Pulmonary artery endothelial cell (primary cell): ENCODE data around the gene NCAPG2. TPM values are rescaled to one million over a fixed set of nuclear protein-coding genes. Genes with fewer than 3 reads are reported as not detected.

Experiments used
- DNase-seq: peaks from one replicate; pipeline ENCODE4 v3.0.0-alpha.2; 2011; ENCODE audit warnings: low read depth, low spot score
- total RNA-seq: library from RNA; depleted of rRNA; stranded (reverse); fragments of >200 nt; gene quantifications from 2 replicates; pipeline ENCODE4 v1.2.3, GENCODE V29; 2014

Gene NCAPG2, protein sequence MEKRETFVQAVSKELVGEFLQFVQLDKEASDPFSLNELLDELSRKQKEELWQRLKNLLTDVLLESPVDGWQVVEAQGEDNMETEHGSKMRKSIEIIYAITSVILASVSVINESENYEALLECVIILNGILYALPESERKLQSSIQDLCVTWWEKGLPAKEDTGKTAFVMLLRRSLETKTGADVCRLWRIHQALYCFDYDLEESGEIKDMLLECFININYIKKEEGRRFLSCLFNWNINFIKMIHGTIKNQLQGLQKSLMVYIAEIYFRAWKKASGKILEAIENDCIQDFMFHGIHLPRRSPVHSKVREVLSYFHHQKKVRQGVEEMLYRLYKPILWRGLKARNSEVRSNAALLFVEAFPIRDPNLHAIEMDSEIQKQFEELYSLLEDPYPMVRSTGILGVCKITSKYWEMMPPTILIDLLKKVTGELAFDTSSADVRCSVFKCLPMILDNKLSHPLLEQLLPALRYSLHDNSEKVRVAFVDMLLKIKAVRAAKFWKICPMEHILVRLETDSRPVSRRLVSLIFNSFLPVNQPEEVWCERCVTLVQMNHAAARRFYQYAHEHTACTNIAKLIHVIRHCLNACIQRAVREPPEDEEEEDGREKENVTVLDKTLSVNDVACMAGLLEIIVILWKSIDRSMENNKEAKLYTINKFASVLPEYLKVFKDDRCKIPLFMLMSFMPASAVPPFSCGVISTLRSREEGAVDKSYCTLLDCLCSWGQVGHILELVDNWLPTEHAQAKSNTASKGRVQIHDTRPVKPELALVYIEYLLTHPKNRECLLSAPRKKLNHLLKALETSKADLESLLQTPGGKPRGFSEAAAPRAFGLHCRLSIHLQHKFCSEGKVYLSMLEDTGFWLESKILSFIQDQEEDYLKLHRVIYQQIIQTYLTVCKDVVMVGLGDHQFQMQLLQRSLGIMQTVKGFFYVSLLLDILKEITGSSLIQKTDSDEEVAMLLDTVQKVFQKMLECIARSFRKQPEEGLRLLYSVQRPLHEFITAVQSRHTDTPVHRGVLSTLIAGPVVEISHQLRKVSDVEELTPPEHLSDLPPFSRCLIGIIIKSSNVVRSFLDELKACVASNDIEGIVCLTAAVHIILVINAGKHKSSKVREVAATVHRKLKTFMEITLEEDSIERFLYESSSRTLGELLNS
- 27.4 and 39.6 TPM in 2 replicates for total RNA-seq

DNA sequence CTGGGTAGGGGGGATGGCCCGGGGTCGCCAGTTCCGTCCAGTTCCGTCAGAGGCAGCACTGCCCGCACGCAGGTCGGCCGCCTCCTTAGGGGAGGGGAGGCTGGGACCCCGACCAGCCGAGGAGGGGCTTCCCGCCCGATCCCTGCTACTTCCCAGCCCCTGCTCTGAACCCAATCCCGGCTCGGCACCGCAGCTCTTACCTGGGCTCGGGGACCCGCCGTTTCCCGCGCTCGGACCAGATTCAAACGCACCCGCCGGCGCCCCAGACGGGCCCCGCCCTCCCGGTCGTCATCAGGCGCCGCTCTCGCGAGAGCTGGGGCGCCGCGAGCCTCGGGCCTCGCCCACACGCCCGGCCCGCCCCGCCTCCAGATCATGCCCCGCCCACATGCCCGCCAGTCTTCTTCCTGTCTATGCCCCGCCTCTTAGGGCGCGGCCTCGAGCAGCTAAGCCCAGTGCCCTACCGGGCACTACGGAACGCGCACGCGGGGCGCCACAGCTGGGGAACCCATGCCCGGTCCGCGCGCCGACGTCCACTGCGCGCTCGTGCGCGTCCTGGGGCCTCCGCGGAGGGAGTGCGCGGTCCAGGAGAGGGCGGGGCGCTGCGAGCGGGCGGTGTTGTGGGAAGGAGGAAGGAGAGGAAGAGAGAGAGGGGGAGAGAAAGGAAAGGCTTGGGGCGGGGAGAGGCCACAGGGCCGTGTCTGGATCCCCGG, at the start of gene NCAPG2:
Gene NCAPG2 (minus strand): TSS at position 281 of the 710 bp plus-strand sequence. CDS start 2,905 bp downstream, outside the sequence.
- peak; percentile 94 for DNase-seq

DNA sequence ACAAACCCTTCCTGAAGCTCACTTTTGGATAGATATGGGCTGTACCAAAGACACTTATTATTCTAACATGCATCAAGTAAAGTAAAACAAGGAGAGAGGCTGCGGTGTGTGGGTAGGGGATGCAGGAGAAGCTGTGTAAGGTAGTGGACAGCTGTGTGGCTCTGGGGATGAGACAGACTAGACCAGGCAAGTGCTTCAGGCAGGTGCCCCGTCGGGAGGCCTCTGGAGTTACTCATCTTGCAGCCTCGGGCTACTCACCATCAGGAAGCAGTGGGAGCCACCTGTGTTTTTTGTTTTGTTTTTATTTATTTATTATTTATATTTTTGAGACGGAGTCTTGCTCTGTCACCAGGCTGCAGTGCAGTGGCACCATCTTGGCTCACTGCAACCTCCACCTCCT, 49.3 kb upstream of the NCAPG2 start:
- DNase-seq, result no peak

DNA sequence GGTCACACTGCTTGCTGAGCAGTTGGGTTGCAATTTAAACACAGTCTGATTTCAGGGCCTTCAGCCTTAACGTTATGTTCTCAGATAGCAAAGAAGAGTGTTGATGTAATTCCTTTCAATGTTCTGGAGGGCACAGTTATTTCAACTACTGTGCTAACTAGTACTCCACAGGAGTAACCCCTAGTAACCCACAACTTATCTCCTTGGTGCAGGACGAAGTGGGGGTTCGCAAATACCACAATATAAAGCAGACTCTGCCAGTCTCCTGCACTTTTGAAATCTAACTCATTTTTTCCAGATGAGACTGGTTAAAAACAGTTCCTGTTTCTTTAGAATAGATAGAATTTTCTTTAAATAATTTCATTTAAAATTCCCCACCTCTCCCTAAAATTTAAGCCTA, 47.1 kb upstream of the NCAPG2 start:
- no peak for DNase-seq

DNA sequence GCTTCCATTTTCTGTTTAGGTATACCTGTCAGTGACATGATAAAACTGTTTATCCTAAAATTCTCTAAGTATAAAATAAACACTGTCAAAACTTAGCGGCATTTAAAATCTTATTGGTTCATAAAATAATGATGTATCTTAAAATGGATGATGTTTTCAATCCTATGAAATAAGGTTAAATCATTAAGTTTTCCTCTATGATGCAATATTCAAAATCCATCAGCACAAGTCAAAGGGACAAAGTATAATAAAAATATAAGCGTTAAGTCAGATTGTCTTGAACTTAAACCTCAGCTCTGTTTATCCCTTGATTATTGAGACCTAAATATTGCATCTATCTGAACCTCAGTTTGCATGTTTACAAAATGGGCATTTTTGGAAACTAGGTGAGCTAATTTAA, 46.6 kb upstream of the NCAPG2 start:
- DNase-seq, result no peak

DNA sequence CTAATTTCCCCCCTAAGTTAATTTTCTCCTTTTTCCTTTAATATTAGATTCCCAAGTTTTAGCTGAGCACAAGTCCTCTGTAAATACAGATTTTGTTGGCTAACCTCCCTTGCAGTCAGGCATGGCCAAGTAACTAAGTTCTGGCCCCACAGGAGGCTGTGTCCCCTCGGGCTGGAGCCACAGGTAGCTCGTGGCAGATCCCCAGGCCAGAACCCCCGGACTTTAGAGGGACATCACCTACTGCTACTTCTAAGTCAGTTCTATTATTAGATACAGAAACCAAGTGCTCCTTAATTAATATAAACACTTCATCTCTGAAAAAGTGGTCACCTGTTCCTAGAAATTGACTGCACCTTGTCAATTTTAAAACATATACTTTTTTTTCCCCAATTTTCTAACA, 46.1 kb upstream of the NCAPG2 start:
- DNase-seq, result no peak

DNA sequence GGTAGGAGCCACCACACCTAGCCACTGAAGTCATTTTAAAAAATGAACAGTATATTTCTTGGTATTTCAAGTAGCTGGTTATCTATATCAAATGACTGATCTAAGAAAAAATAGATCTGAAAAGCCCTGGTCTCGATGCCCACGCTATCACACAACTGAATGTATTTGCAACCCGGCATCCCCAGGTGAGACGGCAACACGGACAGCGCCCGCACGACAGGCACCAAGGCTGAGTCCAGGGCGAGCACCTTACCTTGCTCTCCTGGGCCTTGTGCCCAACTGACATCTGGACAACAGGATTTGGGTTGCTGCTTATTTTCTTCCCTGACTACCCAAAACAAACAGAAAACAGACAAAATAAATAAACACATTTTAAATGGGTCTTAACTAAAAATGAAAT, 44.8 kb upstream of the NCAPG2 start:
- no peak for DNase-seq

DNA sequence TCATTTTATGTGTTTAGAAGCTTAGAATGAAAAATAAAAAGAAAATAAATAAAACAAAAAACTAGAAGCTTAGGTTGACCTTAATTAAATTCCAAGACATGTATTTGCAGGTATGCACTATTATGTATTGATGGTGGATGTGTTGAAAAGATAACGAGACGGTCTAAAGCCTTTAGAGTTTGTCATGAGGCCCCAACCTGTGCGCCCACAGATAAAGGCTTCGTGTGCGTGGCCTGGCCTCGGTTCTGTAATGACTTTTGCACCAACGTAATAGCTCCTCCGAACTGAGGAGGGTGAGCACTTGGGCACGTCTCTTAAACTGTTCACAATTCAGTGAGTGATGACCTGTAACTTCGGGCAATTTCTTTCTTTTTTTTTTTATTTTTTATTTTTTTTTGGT, 43.7 kb upstream of the NCAPG2 start:
- no peak for DNase-seq

DNA sequence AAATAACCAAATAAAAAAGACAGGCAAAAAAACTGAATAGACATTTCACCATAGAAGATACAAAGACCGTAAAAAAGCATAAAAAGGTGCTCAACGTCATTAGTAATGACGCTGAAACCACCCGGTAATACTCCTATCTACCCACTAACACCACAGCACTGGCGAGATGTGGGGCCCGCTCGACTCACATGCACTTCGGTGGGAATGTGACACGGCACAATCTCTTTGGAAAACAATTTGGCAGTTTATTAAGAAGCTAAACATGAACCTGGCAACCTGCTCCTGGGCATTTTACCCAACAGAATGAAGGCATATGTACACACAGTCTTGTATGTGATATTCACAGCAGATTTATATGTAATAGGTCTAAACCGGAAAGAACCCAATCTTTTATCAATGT, 42.8 kb upstream of the NCAPG2 start:
- no peak for DNase-seq

DNA sequence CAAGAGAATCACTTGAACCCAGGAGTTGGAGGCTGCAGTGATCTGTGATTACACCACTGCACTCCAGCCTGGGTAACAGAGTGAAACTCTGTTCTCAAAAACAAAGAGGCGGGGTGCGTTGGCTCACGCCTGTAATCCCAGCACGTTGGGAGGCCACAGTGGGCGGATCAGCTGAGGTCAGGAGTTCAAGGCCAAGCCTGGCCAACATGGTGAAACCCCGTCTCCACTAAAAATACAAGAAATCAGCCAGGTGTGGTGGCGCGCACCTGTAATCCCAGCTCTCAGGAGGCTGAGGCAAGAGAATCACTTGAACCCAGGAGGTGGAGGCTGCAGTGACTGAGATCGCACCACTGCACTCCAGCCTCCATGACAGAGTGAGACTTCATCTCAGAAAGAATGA, 42.4 kb upstream of the NCAPG2 start:
- no peak for DNase-seq

DNA sequence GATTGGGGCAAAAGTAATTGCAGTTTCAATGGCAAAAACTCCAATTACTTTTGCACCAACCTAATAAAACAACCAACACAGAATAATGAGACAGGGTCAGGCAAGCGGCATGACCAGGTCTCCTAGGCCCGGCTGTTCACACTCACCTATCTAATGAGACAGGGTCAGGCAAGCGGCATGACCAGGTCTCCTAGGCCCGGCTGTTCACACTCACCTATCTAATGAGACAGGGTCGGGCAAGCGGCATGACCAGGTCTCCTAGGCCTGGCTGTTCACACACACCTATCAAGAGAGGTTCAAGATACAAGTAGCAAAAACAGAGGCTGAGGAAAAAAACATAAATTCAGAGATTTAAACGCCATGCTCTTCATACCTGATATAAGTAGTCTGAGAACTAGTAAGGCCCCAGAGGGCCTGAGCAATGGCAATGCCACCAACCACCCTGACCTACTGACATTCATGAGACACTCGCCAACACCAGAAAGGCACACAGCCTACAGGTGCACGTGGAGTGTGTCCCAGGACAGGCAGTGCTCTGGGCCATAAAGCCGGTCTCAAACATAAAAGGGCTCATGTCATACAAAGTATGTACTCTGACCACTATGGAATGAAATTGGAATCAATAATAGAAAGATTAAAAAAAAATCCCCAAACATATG, 40.6 kb upstream of the NCAPG2 start:
- DNase-seq, result no peak

DNA sequence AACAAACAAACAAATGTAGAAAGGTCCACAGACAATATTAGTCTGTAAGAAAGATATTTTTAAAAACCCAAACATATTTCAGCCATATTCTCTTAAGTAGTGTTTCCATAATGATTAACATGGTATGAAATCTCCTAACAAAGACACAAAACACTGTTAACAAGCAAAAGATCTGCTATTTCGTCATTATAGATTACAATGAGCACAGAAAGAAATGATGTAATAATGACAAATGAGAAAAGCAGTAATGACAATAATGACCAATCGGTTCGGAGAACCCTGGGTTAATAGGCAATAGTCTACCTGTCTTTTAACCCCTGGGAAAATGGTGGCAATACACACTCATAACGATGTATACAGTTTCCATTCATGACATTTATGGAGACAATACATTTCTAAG, 39.5 kb upstream of the NCAPG2 start:
- DNase-seq, result no peak

DNA sequence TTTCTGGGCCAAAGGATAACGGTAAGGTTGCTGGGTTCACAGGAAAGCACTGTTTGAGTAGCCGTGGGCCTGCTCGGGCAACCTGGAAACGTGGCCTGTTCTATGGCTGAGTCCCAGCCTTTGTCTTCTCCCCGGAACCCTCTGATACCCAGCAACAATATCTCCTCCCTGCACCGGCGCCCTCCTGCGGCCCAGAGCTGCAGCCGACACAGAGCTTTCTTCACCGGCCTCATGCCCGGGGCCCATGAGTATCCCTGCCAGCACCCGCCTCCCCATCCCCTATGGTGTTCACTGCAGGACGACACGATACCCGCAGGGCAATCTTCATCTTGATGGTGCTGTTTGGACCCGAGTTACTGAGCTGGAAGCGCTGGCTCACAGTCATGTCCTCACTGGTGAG, 38.6 kb upstream of the NCAPG2 start:
- DNase-seq, result no peak

DNA sequence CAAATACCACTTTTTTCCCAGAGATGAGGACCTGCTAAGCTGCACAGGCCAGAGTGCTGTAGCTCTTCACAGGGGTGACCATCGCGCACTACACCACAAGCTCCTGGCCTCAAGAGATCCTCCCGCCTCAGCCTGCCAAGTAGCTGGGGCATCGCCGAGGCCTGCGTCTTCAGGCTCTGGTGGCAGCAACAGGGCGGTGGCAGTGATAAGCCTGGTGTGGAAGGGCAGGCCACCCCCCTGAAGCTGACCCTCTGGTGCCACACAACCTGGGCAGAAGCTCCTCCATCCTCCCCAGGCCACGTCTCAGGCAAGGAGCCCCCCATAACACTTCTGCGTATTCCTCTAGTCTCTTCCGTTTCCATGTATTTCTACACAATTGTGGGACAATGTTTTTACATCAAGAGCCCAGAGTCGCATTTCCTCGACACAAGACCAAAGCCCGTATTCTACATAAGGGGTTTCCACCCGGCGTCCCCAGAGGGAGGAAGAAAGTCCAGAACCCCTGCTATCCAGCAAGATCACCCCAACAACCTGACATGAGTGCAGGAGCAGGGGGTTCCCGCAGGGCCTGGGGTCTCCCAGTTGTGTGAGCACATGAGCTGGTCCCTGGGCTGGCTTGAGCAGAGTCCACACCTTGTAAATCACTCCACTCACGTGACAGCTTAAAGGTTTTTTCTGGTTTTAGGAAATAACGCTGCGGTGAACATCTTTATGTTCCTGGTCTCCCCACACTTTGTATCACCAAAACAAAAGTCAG, 37.6 kb upstream of the NCAPG2 start:
- DNase-seq, result no peak

DNA sequence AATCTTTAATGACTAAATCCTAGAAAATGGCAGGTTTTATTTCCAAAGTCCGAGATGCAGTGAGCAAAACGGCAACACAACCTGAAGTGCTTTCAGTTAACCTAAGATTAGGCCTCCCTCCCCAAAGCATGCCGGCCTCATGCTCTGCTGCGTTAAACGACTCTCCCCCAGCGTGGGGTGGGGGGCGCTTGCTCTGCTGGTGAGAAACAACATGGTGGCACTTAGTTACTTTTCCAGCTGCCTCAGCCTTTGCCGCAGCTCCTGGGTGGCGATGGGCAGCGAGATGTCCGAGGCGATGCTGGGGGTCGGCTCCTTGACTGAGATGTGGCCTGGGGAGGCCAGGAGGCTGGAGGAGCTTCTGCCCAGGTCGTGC, 36.7 kb upstream of the NCAPG2 start:
- no peak for DNase-seq

DNA sequence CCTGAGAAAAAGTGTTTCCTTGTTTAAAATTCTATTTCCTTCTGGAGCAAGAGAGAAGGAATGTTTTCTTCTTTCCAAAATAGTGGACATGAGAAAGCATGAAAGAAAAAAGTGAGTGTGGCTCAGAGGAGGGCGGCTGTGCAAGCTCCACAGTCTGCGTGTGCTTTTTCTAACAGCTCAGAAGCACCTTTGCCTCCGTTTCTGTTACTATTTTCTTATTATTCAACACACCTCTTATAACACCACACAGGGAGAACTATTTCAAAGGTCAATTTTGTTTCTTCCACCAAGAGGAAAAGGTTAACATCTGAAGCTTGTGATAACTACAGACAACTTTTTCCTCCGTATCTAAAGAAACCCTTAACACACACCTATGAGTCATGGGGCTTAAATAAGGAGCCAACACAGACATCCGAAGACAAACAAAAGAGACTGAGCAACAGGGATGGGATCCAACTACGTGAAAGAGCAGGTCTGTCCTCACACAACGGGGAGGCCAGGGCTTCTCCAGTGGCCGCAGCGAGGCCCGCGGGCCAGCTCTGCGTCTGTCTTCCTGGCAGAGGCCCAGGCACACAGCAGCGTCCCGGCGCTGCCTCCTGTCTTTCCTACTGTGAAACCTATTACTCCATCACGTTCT, 36.2 kb upstream of the NCAPG2 start:
- peak; percentile 97 for DNase-seq

DNA sequence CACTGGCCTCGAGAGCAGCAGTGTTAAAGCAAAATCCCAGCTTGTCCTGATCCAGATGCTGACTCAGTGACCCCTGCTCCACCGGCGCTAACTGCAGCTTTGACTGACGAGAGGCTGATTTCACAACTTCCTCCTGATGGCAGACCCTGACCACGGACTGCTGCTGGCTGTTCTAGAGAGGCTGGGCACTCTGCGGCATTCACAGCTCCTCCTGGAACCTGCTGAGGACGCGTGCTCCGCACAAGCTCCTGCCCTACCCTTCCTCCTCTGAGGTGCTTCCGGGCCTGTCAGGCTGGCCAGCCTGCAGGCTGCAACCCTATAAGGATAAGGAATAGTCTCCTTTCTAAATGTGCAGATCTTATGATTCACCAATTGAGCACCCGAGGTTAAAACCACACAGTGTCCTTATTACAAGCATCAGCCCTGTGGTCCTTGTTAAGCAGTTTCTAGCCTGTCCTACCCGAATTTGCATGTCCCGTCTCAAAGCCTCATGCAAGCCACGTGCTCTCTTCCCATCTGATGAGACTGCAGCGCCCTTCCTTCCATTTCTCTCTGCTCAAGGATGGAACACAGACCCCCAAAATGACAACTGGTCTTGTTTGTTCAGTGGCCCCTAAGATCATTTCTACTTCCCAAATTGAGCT, 35.5 kb upstream of the NCAPG2 start:
- peak; percentile 63 for DNase-seq

DNA sequence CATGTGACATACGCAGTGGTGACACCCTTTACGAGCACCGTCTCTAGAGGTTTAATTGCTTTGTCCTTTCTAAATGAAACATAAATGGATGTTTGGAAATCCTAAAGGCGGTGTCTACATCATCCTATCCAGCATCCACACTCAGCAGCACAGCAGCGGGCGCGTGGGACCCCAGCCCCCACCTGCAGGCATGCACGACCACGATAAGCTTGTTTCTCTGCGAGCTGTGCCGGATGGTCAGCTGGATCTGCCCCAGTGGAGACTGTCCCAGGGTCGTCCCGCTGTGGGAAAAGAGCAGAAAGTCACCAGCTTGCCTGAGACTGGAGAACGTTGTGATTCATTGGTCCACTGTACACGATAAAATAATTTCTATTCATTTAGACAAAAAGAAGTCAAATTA, 34.2 kb upstream of the NCAPG2 start:
- no peak for DNase-seq

DNA sequence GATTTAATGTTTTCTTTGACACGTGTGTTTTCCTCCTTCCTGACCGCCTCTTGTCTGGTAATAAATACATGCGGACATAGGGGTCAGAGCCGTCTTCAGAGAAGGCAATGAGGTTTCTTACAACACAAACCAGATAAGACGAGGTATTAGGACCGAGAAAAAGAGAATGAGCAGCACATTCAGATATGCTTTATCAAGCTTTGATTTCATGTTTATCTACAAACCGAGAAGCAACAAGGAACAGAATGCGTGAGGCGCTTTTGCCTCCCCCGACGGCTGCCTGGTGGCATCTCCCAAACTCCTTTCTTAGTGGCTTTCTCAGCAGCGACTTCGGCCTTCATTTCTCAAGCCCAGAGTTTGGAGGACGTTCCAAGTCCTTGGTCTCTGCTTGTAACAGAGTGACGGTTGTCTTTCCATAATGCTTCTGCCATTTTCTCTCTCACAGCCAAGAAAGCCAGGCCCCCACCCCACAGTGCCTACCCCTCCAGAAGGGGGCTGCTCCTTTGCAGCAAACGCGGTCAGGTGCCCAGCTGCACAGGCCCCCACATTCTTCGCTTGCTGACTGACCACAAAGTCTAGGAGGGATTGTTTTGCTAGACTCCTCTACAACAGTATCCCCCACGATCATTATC, 32.6 kb upstream of the NCAPG2 start:
- DNase-seq, result no peak

DNA sequence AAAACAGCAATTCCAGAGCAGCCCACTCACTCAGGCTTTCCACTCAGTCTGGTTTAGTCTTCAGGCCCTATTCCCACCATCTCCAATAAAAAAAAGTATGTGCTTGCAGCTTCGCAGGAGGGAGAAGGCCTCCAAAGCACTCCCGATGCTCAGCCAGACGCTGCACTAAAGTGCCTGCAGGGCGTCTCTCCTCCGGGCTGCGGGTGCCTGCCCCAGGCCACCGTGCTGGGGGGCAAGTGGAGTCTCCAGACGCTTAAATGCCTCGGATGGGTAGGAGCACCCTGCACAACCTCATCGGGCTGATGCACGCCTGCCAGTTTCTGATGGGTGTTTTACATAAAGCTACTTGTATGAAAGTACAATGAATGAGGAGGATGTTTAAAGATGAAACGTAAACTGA, 31.3 kb upstream of the NCAPG2 start:
- DNase-seq, result no peak
